HG03060 (cell line): ENCODE data around the gene GFOD1.
A peak's percentile ranks its signal among the peaks of the same experiment; 100 is the strongest.

ENCODE experiments used
- ATAC-seq: cut with Tn5 transposase; IDR thresholded peaks from one replicate; pipeline ENCODE4 v1.9.1; 2021; ENCODE audit warnings: low read depth, moderate number of reproducible peaks; ENCODE audit not compliant: unreplicated experiment

The GFOD1 gene

GRCh38 chr6:13487122-13488014 is at the start of gene GFOD1:
TSS of gene GFOD1 (minus strand) at chr6:13487600. CDS start at chr6:13486890, 710 bp downstream.
- ATAC-seq = peak; percentile 53

GRCh38 chr6:13536796-13537526 is 49.6 kb upstream of the GFOD1 start:
- no peak for ATAC-seq

GRCh38 chr6:13535306-13535705 is 47.9 kb upstream of the GFOD1 start:
- ATAC-seq = no peak

- ATAC-seq = no peak
These were observed 47.1 kb upstream of the GFOD1 start for GRCh38 chr6:13534536-13534935.

GRCh38 chr6:13531956-13532355 is 44.6 kb upstream of the GFOD1 start:
- ATAC-seq = no peak

GRCh38 chr6:13528777-13529343 is 41.5 kb upstream of the GFOD1 start:
- no peak for ATAC-seq

GRCh38 chr6:13528232-13528631 is 40.8 kb upstream of the GFOD1 start:
- ATAC-seq = no peak

GRCh38 chr6:13527671-13528056 is 40.3 kb upstream of the GFOD1 start:
- ATAC-seq = no peak

GRCh38 chr6:13526727-13527670 is 39.6 kb upstream of the GFOD1 start:
- peak; percentile 60 for ATAC-seq

- ATAC-seq = no peak
These were observed 38.9 kb upstream of the GFOD1 start for GRCh38 chr6:13526357-13526726.

- no peak for ATAC-seq
These were observed 37.6 kb upstream of the GFOD1 start for GRCh38 chr6:13524801-13525508.

- no peak for ATAC-seq
These were observed 36.6 kb upstream of the GFOD1 start for GRCh38 chr6:13523826-13524622.

- ATAC-seq = no peak
These were observed 35.3 kb upstream of the GFOD1 start for GRCh38 chr6:13522656-13523055.

GRCh38 chr6:13519839-13520238 is 32.4 kb upstream of the GFOD1 start:
- no peak for ATAC-seq

GRCh38 chr6:13517116-13517515 is 29.7 kb upstream of the GFOD1 start:
- ATAC-seq = no peak

GRCh38 chr6:13515912-13516311 is 28.5 kb upstream of the GFOD1 start:
- ATAC-seq = no peak

GRCh38 chr6:13513626-13514502 is 26.5 kb upstream of the GFOD1 start:
- no peak for ATAC-seq

- ATAC-seq = no peak
These were observed 25.5 kb upstream of the GFOD1 start for GRCh38 chr6:13512900-13513299.
